Neural cell (in vitro differentiated cells): ENCODE results near the gene SACM1L.

Experiments
- EP300 ChIP-seq: fragments of 450-650 bp; conservative IDR thresholded peaks from 2 replicates; pipeline ENCODE4 v1.6.1; 2014; ENCODE audit warnings: antibody characterized with exemption, mild to moderate bottlenecking, moderate library complexity; ENCODE audit not compliant: poor library complexity, severe bottlenecking
- EZH2 ChIP-seq: fragments of 200-600, 300-800 bp; shearing (Covaris generic), sonication (generic); IDR thresholded peaks from 2 replicates; pipeline ENCODE4 v1.6.1; 2014; ENCODE audit warnings: antibody characterized with exemption, low read length, borderline replicate concordance, mild to moderate bottlenecking; ENCODE audit not compliant: insufficient read depth, poor library complexity, severe bottlenecking
- MXI1 ChIP-seq: fragments of 450-650 bp; conservative IDR thresholded peaks from 2 replicates; pipeline ENCODE4 v1.6.1; 2014; ENCODE audit warnings: antibody characterized with exemption, mild to moderate bottlenecking; ENCODE audit not compliant: poor library complexity, severe bottlenecking
- POLR2AphosphoS5 ChIP-seq: IDR thresholded peaks from 2 replicates; pipeline ENCODE4 v1.6.1; 2012
- REST ChIP-seq: IDR thresholded peaks from 2 replicates; pipeline ENCODE4 v1.6.1; 2012; ENCODE audit warnings: borderline replicate concordance
- TF ChIP-seq, protein P1 (sequence below): fragments of 450-650 bp; IDR thresholded peaks from 2 replicates; pipeline ENCODE4 v1.5.1; 2014; ENCODE audit warnings: antibody characterized with exemption, mild to moderate bottlenecking, moderate library complexity; ENCODE audit not compliant: poor library complexity, severe bottlenecking

DNA sequence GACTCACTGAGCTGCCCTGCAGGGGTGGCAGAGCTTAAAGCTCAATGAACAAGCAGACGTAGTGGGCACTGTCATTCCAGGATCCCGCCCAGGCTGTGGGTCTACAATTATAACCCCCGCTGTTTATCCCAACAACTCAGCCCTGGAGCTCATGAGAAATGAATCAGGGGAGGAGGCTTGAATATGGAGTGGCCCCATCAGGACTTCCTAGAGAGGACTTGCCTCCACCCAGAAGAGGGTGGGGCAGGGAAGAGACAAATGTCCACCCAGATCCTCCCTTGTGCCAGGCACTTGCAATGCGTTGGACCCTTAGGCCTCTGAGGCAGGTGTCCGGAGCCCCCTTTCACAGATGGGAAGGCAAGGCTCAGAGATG lies 74.1 kb downstream of the SACM1L start:
- TF ChIP-seq, protein P1, sequence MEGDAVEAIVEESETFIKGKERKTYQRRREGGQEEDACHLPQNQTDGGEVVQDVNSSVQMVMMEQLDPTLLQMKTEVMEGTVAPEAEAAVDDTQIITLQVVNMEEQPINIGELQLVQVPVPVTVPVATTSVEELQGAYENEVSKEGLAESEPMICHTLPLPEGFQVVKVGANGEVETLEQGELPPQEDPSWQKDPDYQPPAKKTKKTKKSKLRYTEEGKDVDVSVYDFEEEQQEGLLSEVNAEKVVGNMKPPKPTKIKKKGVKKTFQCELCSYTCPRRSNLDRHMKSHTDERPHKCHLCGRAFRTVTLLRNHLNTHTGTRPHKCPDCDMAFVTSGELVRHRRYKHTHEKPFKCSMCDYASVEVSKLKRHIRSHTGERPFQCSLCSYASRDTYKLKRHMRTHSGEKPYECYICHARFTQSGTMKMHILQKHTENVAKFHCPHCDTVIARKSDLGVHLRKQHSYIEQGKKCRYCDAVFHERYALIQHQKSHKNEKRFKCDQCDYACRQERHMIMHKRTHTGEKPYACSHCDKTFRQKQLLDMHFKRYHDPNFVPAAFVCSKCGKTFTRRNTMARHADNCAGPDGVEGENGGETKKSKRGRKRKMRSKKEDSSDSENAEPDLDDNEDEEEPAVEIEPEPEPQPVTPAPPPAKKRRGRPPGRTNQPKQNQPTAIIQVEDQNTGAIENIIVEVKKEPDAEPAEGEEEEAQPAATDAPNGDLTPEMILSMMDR: no peak
- TF ChIP-seq MXI1: no peak
- TF ChIP-seq EZH2: no peak
- no peak for TF ChIP-seq EP300
- no peak for TF ChIP-seq REST
- no peak for TF ChIP-seq POLR2AphosphoS5
